ENCODE results near the gene CORIN. TPM values are rescaled to one million over a fixed set of nuclear protein-coding genes. Genes with fewer than 3 reads are reported as not detected.

CORIN gene
- polyA plus RNA-seq, 2 of the 4 experiments (the other 2 are of a cell fraction), result 0.03 TPM; not detected in 1

- CTCF ChIA-PET, result interaction anchor here (4.2 kb wide), 1 partner anchor 164 kb away, joined by 12 read pairs; no protein-coding TSS in a partner anchor
- H3K4me1 ChIP-seq, result no peaks in the 10 kb centered on the region
- H3K27ac ChIP-seq, result no peak overlapping the region
- DNase-seq (ENCODE audit: low read depth in 1 of 2, low spot score in 1 of 2), result no peak
- no peak for ATAC-seq
- 80% methylated on average over 3 of the region's 3 CpGs for WGBS (ENCODE audit: missing lambda C conversion rate)
- POLR2A ChIA-PET, result no interaction called here
- TF ChIP-seq ATOH8 (CRISPR knock-in tag; IDR thresholded peaks at IDR 0.05; ENCODE audit: low read depth), result no peak
- TF ChIP-seq JUNB (IDR thresholded peaks at IDR 0.05), result no peak
- TF ChIP-seq REST (IDR thresholded peaks at IDR 0.05), result no peak
- TF ChIP-seq E2F6 (IDR thresholded peaks at IDR 0.05; ENCODE audit: borderline replicate concordance, low read depth), result no peak
- no peak for TF ChIP-seq HES2 (IDR thresholded peaks at IDR 0.05)
- H3K4me2 ChIP-seq, result no peak overlapping the region
- H3K4me3 ChIP-seq, result no peak overlapping the region
- no peaks in the 10 kb centered on the region for H3K9me3 ChIP-seq
- no peak for FAIRE-seq
These were observed 165.2 kb downstream of the CORIN start for GRCh38 chr4:47672696-47673095.

- ChIA-PET POLR2A (no interaction called here), CTCF (interaction anchor here (0.9 to 3.0 kb wide), 2 partner anchors 264 to 417 kb away, joined by 3 to 14 read pairs; no protein-coding TSS in a partner anchor)
- H3K27ac ChIP-seq, result no peak overlapping the region
- ATAC-seq, result no peak
- WGBS (ENCODE audit: missing lambda C conversion rate), result 11% methylated on average over 5 of the region's 5 CpGs
- no peak for DNase-seq (ENCODE audit: low read depth in 1 of 2, low spot score in 1 of 2)
- no peak for FAIRE-seq
- H3K4me3 ChIP-seq, result no peak overlapping the region
- no peaks in the 10 kb centered on the region for H3K4me1 ChIP-seq
- no peaks in the 10 kb centered on the region for H3K9me3 ChIP-seq
- H3K4me2 ChIP-seq, result no peak overlapping the region
- TF ChIP-seq MAZ (IDR thresholded peaks at IDR 0.05; ENCODE audit: borderline replicate concordance, low read depth, low read length) (no peak), CBX8 (IDR thresholded peaks at IDR 0.05) (no peak), POLR2AphosphoS2 (conservative IDR thresholded peaks at IDR 0.05; ENCODE audit: low read length) (no peak), E2F6 (IDR thresholded peaks at IDR 0.05; ENCODE audit: borderline replicate concordance, low read depth) (no peak), HMGXB4 (CRISPR knock-in tag; IDR thresholded peaks at IDR 0.05; ENCODE audit: borderline replicate concordance) (no peak), GATA3 (IDR thresholded peaks at IDR 0.05; ENCODE audit: borderline replicate concordance) (no peak), NFE2L2 (conservative IDR thresholded peaks at IDR 0.05; ENCODE audit: low read length) (no peak), HOXB5 (CRISPR knock-in tag; IDR thresholded peaks at IDR 0.05) (no peak), FOSL2 (IDR thresholded peaks at IDR 0.05) (no peak), FOSL2 (CRISPR knock-in tag; IDR thresholded peaks at IDR 0.05) (no peak), CBX2 (IDR thresholded peaks at IDR 0.05; ENCODE audit: borderline replicate concordance, low read depth) (no peak), RNF2 (IDR thresholded peaks at IDR 0.05; ENCODE audit: borderline replicate concordance, low read depth) (no peak), EP300 (IDR thresholded peaks at IDR 0.05) (no peak), HOXB13 (CRISPR knock-in tag; IDR thresholded peaks at IDR 0.05; ENCODE audit: low read depth) (no peak), SMC3 (IDR thresholded peaks at IDR 0.05) (no peak), REST (IDR thresholded peaks at IDR 0.05) (no peak), HES2 (IDR thresholded peaks at IDR 0.05) (no peak), FOSB (CRISPR knock-in tag; IDR thresholded peaks at IDR 0.05) (no peak), KDM5A (IDR thresholded peaks at IDR 0.05) (no peak), MAFK (IDR thresholded peaks at IDR 0.05; ENCODE audit: partially characterized antibody) (no peak), MYC (IDR thresholded peaks at IDR 0.05; ENCODE audit: borderline replicate concordance, low read length) (no peak)
These were observed 167.9 kb downstream of the CORIN start for GRCh38 chr4:47669946-47670345.
